GM19467 (cell line): ENCODE measurements around the gene SARM1.

Experiments used
- ATAC-seq: cut with Tn5 transposase; IDR thresholded peaks from one replicate; pipeline ENCODE4 v1.9.1; 2021; ENCODE audit warnings: mild to moderate bottlenecking, moderate library complexity; ENCODE audit not compliant: unreplicated experiment

SARM1 gene

DNA sequence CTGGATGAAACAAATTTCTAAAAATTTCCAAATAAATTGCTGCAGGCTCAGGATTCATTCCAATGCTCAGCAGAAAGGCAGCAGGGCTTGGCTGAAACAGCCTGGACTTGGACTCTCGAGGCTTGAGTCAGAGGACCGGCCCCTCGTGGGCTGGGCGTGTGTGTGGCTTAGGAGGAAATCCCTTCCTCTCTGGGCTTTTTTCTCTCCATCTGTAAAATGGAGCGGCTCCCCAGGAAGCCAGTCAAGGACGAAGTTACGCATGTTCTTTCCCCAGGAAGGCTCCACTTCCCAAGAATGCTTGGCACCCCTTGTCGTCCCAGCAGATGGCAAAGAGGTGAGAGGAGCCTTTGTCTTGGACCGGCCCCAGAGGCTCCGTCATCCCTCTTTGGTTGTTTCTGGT lies 21.0 kb downstream of the SARM1 start:
- ATAC-seq: no peak

DNA sequence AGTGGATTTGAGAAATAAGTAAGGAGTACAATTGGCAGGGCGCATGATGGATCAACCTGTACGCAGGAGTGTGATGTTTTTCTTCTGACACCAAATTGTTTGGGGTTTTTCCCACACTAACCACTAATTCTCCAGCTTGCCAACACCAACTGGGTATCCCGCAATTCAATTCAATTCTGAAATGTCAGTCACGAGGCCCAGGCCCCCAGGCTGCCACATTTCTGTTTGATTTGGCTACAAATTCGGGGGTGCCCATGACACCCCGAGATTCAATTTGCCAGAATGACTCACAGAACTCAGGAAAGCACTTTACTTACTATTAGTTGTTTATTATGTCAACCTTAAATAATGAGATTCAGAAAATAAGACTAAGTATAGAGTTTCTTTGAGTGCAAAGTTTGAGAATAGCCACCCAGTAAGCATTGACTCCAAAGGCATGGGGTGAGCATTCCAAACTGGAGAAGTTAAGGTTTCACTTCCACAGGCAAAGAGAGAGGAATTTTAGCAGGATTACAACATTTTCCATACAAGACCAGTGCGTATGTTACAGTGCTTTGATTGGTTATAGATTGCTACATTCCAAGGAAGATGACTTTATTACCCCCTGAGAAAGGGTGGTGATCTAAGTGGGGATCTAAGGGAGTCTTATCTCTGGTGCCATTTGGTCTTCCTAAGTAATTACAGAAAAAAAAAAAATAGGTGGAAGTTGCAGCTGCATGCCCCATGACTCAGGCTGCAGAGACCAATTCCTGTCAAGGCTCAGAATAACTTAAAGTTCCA lies 23.0 kb downstream of the SARM1 start:
- no peak for ATAC-seq

DNA sequence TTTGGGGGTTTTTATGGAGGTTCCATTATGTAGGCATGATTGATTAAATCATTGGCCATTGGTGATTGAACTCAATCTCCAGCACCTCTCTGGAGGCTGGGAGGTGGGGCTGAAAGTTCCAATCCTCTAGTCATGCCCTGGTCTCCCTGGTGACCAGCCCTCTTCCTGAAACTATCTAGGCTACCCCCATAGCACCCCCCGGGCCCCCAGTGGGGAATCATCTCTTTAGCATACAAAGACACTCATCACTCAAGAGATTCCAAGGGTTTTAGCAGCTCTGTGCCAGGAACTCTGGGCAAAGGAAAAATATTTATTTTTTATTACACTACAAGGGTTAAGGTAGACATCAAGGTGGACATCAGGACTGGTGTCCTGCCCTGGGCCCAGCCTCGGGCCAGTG lies 23.9 kb downstream of the SARM1 start:
- ATAC-seq: no peak

DNA sequence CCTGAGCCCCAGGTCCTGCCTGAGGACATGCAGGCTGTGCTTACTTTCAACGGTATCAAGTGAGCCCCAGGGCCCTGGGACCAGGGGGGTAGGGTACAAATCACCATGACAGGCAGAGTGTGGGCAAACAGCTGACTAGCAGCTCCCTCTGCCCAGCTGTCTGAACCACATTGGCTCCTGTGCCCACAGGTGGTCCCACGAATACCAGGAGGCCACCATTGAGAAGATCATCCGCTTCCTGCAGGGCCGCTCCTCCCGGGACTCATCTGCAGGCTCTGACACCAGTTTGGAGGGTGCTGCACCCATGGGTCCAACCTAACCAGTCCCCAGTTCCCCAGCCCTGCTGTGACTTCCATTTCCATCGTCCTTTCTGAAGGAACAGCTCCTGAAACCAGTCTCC lies 24.5 kb downstream of the SARM1 start:
- no peak for ATAC-seq

DNA sequence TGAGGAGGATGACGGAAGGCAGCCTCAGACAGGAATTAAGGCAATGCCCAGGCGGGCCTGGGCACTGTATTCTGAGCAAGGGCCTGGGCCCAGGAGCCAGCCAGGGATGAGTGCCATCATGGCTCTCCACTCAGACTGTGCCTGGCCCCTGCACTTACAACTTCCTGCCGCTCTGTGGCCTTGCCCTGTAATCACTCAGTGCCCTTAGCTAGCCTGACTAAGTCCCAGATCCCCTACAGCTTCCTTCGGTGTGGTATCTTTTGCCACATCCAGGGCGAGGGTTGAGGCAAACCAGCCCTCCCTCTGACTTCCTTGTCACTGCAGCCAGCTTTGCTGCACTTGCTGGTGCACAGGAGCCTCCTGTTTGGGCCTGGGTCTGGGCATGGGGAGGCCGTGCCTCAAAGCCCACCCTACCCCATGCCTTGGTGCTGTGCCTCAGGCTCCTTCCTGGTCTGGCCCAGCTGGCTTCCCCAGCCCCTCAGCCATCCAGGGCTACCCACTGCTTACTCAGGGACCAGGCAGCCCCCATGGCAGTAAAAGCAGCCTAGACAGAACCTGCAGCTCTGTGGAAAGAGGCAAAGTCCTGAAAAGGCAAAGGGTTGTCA lies 25.2 kb downstream of the SARM1 start:
- no peak for ATAC-seq

DNA sequence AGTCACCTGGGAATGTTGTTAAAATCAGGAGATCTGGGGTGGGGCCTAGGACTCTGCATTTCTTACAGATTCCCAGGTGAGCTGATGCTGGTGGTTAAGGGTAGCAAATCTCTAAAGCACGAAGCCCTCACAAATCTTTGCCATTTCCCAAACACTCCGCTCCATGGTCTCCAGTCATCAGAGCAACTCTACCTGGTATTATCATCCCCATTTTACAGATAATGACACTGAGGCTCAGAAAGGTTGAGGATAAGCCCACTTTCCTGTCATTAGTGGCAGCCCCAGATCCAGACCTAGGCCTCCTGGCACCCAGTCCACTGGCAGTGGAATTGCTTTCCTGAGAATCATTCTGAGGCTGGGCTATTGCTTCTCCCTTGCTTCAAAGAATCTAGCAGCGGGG lies 25.8 kb downstream of the SARM1 start:
- ATAC-seq: no peak

DNA sequence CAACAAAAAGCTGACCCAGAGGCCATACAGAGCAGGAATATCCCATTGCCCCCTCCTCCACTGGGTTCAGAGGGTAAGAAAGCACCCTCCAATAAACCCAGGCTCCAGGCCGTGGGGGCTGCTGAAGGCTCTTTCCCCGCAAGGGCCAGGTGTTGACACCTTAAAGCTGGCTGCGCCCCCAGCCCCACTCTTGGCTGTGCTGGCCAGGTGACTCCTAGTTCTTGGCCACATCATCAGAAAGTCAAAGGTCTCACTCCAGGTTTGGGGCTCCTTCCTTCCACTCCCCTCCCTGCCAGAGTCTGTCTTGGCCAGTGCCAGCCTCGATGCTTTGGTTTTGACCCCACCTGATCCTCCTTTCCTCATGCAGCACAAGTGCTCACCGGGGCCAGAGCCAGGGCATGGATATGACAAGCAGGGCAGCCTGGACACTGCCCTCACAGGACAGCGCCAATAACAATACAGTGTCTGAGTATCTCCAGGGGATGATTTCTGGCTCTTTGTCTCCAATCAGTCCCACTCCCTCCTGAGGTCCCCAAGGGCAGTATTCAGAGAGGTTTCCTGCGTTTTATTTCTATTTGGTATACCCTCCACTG lies 26.3 kb downstream of the SARM1 start:
- no peak for ATAC-seq

DNA sequence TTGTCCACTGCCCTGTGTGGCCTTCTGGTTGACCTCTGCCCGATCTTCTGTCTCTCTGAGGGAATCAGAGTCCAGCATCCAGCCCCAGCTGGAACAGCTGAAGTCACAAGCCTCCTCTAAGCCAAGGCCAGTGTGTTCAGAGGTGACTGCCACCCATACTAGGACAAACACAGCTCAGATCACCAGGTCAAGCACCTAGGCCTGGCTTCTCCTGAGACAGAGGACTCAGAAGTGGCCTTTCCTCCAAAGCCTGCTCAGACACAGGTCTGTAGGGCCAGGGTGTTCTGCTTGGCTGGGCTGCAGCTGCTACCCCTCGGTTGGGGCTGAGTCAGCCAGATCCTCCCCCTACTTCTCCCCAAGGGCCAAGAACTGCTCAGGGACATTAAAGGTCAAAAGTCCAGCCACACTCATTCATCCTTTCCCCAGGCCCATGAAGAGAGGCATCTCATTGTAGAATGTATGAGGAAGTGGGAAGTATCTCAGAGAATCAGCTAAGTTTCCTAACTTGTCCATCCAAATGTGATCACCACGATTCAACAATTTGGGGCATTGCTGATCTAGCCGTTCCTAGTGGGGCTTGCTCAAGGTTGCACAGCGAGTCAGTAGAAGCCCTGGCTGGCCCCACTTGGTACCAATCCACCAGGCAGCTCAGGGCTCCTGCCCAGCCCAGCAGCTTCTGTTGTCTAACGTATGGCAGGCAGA lies 26.9 kb downstream of the SARM1 start:
- no peak for ATAC-seq

DNA sequence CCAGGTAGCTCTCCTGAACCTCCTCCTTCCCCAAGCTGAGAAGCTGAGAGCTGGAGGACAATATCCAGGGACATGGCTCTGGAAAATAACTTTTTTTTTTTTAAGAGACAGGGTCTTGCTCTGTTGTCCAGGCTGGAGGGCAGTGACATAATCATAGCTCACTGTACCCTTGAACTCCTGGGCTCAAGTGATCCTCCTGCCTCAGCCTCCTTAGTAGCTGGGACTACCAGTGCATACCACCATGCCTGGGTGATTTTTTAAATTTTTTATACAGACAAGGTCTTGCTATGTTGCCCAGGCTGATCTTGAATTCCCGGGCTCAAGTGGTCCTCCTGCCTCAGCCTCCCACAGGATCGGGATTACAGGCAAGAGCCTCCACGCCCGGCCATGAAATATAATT lies 28.3 kb downstream of the SARM1 start:
- ATAC-seq: no peak

DNA sequence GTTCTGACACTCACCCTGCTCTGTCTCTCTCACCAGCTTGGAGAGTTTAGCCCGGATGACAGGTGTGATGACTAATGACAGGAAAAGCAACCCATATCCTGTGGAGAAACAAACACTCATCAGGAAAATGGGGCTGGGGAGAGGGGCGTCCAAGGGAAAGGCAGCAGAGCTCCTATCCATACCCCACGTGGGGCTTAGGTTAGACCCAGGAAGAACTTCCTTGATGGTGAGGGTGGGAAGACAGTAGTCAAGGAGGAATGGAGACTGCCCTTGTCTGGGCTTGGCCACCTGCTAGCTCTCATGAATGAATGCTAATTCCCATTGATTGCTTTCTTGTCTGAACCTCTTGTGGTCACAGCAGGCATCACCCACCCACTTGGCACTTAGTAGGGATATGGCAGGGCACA lies 30.7 kb downstream of the SARM1 start:
- ATAC-seq: no peak

DNA sequence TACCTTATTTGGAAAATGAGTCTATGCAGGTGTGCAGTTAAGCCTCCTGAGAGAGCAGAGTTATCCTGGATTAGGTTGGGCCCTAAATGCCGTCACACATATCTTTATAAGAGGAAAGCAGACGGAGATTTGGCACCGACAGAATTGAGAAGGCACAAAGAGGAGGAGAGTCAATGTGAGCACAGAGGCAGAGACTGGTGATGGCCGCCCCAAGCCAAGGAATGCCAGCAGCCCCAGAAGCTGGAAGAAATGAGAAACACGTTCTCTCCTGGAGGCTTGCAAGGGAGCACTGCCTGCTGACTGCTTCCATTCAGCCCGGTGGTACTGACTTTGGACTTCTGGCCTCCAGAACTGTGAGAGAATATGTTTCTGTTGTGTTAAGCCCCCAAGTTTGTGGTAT lies 31.4 kb downstream of the SARM1 start:
- no peak for ATAC-seq

DNA sequence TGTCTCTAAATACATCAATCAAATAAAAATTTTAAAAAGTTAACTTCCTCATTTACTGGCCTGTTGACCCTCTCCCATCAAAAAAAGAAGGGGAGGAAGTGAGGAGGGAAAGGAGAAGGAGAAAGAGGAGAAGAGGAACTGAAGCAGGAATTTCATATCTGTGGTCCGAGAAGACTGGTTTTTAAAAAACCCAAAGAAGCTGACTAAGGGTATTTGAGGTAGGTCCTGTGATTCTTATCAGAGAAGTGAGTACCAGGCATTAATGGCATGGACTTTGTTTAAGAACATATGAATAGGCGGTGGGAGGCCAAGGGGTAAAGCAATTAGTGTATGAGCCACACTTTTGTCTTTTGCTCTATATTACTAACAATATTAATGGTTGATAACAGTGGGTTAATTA lies 32.5 kb downstream of the SARM1 start:
- ATAC-seq: no peak

DNA sequence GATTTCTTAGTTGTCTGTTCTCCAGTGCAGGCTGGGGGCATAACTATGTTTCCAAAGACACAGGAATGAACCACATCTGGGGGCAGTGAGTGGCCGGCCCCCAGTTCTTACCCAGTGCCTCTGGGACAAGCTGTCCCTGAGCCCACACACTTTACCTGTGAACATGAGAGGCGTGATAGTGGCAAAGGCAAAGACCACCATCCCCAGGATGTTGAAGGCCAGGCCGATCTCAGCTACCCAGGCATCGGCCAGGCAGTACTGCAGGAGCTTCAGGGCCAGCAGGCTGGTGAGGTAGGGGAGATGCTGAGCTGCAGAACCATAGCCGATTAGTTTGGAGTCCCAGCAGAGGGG lies 32.9 kb downstream of the SARM1 start:
- ATAC-seq: no peak

DNA sequence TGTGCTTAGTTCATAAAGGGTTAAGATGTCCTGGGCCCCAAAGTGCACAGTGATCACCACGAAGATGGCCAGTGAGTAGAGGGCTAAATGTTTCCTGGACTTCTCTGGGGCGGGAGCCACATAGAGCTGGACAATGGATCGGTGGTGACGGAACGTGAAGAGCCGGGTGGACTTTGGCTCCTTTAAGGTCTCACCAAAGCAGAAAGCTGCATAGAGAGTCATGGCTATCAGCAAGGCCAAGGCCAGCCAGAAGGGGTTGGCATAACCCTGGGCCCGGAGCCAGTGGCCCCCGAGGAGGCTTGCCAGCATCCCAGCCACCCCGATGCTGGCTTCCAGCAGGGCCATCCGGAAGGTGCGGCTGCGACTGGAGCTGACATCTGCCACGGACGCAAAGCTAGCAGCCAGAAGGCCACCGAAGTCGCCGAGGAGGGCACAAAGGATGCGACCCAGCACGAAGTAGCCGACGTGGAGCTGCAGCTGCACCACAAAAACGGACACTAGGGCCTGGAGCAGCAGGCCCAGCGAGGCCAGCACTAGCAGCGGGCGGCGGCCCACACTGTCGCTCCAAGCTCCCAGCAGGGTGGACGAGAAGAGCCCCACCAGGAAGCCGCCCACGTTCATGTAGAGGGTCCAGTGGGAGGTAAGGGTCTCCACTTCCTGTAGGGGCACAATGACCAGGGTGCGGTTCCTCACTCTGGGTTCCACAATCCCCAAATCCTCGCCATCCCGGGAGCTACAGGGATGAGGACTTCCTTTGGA lies 33.5 kb downstream of the SARM1 start:
- no peak for ATAC-seq

DNA sequence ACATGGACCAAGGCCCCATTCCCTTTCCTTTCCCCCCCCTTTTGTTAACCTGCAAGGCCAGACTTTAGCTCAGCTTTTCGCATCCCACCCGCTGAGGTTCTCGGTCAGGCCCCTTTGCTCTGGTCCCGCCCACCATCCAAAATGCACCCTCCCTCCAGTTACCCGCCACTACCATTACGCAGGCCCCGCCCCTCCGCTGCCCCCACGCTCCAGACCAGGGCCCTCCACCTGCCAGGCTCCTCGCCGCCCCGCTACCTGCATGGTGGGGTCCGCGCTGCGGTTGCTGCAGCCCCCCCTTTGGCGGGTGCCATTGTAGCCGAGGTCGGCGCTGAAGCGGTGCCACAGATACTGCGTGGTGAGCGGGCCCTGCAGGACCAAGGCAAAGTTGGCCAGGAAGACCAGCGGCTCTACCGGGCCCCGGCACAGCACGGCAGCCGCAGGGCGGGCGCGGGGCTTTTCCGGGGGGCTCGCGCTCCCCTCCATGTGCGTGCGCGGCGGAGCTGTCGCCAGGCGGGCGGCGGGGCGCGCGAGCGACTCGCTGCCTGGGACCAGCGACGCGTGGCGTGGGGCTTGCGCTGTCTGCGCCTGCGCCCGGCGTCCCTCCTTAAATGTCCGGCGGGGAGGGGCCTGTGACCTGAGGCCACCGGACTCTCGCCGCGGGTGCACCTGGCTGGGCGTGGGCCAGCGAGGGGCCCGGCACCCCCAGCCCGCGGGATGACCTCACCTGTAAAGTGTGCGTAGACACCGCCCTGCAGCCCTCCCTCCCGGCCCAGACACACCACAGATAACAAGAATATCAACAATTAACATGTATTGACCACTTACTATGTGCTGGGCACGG lies 34.4 kb downstream of the SARM1 start, which contains the start of gene SLC46A1:
Gene SLC46A1, minus strand, starts transcription at position 581 of the 841 bp plus-strand sequence. Its CDS starts 98 bp downstream, at position 483.
- ATAC-seq: no peak

DNA sequence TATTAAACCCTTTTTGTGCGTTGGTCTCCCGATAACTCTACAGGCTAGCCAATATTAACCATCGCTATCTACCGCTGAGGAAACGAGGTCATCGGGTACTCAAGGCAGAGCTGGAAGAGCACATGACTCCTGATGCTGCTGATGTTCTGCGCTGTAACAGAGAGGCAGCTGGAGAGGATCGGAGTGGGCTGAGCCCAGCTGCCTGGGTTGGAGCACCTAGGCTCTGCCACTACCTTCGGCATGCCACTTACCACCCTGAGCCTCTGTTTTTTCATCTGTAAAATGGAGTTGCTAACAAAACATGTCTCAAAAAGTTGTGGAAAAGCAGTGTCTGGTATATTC lies 35.0 kb downstream of the SARM1 start:
- no peak for ATAC-seq

DNA sequence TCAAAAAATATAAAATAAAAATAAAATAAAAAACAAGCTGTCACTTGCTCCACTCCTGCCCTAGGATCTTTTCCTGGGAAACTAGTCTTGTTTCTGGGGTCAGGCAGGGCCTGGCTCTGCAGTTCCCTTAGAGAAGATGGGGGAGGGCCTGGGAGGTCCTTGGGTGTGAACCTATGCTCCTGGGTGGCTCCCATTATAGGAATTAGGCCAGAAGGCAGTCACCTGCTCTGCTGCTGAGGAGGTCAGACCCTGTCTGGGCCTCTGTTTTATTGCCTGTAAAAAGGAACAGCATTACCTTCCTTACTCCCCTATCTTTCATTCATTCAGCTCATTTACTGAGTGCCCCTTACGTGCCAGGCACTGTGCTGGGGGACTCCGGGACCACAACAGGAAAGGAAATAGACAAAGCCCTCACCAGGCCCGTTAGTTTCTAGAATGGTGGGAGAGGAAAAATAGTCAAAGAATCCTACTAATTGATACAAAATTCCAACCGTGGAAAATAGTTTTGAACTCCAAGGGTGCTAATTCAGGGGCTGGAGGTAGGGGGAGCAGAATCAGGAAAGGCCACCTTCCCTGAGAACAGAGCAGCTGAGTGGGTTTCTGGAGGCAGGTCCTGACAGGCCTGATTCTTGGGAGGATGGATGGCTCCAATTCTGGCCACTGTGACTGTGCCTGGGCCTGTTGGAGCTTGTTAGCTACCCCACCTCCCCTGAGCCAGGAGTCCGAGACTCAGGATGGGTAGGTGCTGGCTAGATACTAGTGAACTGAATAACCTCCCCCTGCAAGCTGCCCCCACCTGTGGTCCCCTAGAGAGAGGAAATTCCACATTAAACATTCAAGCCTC lies 35.9 kb downstream of the SARM1 start:
- no peak for ATAC-seq

DNA sequence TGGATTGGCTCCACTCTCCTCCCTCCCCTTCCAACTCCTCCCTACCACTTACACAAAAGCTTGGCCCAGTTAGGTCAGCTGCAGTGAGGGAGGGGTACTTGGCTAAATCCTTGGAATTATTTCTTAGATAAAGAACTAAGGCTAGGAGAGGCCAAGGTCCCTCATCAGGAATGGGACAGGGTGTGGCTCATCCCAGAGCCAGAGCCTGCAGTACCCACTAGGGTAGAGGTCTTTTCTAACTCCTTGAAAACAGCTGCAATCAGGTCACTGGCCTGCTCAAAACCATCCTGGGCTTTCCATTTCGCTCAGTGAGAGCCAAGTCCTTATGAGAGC lies 36.4 kb downstream of the SARM1 start:
- no peak for ATAC-seq

DNA sequence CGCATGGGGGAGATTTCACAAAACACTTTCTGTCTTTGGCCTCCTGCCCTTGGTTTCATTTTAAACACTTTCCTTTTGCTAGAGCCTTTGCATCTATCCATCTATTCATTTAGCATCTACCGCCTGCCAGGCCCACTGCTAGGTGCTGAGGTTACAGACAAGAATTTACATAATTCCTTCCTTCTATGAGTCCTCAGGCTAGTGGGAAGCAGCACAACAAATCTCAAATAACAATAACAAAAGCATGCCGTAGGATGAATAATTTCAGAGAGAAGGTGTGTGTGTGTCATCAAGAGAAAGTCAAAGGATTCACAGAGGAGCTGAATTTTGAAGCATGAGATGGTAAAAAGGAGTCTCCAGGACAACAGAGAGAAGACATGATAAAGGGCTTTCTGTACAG lies 40.6 kb downstream of the SARM1 start:
- ATAC-seq: no peak

DNA sequence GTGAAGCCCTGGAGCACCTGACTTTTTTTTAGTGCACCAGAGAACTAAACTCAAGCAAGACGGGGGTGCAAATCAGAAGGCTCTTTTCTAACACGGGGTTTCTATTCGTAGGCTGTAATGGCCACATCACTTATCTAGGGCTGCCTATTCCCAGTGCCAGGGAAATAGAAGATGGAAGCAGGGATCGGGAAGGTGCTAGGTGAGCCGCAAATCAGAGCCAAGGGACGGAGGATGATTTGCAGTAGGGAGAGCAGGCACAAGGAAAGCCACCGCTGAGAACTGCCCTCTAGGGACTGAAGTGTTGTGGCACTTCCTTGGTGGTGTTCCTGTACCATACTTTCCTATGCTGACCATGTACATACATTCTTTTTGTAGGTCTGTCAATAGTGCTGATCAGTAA lies 42.3 kb downstream of the SARM1 start:
- no peak for ATAC-seq
